SJCRH30 (cell line): ENCODE measurements around the gene NEURL3. TPM values are rescaled to one million over a fixed set of nuclear protein-coding genes. Genes with fewer than 3 reads are reported as not detected.

Source experiments
- DNase-seq, 2 experiments: peaks; one replicate each; pipeline ENCODE4 v3.0.0-alpha.2; 2015 to 2020
- H3K27ac ChIP-seq: fragments of 250-450 bp; sonication (Bioruptor Pico); 2 replicates; pipeline ENCODE4 v1.5.1; 2020; ENCODE audit warnings: mild to moderate bottlenecking, moderate library complexity
- H3K27me3 ChIP-seq: fragments of 250-450 bp; sonication (Bioruptor Pico); 2 replicates; pipeline ENCODE4 v1.5.1; 2020; ENCODE audit warnings: mild to moderate bottlenecking, moderate library complexity
- H3K36me3 ChIP-seq: fragments of 250-450 bp; sonication (Bioruptor Pico); 2 replicates; pipeline ENCODE4 v1.5.1; 2020; ENCODE audit warnings: mild to moderate bottlenecking, moderate library complexity
- H3K4me1 ChIP-seq: fragments of 250-450 bp; sonication (Bioruptor Pico); 2 replicates; pipeline ENCODE4 v1.5.1; 2020; ENCODE audit warnings: mild to moderate bottlenecking, moderate library complexity
- H3K4me3 ChIP-seq: fragments of 250-450 bp; sonication (Bioruptor Pico); 2 replicates; pipeline ENCODE4 v1.5.1; 2020; ENCODE audit warnings: mild to moderate bottlenecking, moderate library complexity
- H3K9me3 ChIP-seq: fragments of 250-450 bp; sonication (Bioruptor Pico); replicated peaks from 2 replicates; pipeline ENCODE4 v1.5.1; 2020; ENCODE audit warnings: mild to moderate bottlenecking, moderate library complexity
- total RNA-seq: library from RNA; depleted of rRNA; stranded (reverse); fragments of >200 nt; shearing (Covaris generic); gene quantifications from 2 replicates; pipeline ENCODE4 v1.2.3, GENCODE V29; 2014

The NEURL3 gene
- total RNA-seq, 1 experiment from 2014 or later = not detected

DNA sequence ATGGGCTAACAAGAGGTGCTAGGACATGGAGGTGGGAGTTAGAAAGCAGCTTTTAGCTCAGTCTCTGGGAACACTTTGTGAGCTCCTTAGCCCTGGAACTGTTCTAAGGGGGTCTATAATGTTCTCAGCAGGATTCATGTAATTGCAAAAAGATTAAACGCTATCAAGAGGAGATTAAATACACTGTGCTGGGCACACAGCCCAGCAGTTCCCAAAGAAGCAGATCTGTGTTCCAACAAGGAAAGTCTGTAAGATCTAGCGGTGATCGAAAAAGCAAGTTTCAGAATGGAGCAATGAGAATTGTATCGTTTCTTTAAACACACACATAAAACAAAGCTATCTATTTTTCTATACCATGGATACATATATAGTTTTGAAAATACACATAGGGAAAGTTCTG, 29.0 kb upstream of the NEURL3 start:
- Histone ChIP-seq H3K27ac (no peak overlapping the region), H3K27me3 (no peaks in the 10 kb centered on the region), H3K36me3 (no peaks in the 10 kb centered on the region), H3K9me3 (no peaks in the 10 kb centered on the region), H3K4me3 (no peak overlapping the region), H3K4me1 (peaks cover 44% of the 10 kb centered on the region)
- no peak for DNase-seq

DNA sequence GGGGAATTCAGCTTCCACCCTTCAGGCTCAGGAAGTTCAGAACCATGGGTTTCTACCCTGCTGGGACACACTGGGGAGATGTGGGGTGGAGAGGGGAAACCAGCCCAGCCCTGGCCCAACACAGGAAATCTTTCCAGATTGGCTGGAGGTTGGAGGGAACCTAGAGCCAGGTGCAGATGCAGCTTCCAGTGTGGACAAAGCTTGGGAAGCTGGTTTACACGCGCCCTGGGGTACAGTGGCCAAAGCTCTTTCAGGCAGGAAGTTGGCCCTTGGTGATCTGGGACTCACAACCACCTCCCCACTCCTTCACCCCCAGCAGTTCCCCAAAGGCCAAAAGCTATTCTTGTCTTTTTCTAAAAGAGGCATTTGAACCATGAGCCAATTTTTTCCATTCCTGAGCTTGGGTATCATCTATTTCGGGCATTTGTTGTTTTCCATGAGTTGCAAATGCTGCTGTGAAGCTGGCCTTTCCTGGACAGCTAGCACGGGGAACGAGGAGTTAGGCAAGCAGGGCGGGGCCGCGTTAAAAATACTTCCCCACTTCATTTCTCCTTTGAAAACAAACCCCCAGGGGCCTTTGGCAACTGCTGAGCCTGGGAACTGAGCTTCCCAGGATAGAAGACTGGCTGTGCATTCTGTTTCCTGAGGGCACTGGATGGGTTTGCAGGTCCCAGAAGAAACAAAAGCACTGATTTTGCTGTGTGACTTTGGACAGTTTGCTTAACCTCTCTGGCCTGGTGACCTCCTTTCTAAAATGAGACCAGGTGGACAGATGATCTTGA, 28.3 kb upstream of the NEURL3 start:
- no peaks in the 10 kb centered on the region for H3K36me3 ChIP-seq
- no peak overlapping the region for H3K27ac ChIP-seq
- H3K4me1 ChIP-seq = peaks cover 46% of the 10 kb centered on the region
- H3K9me3 ChIP-seq = no peaks in the 10 kb centered on the region
- peak; percentile 51 to 60 for DNase-seq
- H3K27me3 ChIP-seq = no peaks in the 10 kb centered on the region
- no peak overlapping the region for H3K4me3 ChIP-seq

DNA sequence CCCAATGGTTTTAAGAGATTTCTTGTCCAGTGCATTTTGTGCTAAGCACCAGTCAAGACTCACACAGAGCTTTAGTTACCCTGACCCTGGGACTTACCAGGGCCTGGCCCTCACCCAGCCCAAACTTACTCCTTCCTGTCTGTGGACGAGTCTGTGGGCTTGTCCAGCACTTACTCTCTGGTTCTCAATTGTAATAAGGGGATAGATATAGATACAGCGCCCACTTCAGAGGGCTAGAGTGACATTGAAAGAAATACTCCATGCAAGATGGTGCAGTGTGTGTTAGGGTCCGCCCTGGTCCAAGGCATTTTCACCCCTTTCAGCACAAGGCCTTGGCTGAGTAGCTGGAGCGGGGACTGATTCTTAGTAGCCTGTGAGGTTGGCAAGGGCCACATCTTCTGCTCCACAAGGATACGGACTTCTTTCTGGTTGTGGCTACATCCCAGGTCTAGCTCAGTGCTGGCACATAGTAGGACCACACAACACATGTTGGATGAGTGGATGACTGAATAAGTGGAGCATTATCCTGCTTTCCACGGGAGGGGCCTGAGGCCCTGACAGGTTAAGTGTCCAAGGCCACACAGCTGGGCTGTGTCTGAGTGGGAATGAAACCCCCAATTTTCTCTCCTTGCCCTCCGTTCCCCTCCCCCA, 27.6 kb upstream of the NEURL3 start:
- Histone ChIP-seq H3K27ac (no peak overlapping the region), H3K9me3 (no peaks in the 10 kb centered on the region), H3K4me1 (peaks cover 42% of the 10 kb centered on the region), H3K4me3 (no peak overlapping the region; the same call in 1 of the 2 replicates), H3K36me3 (no peaks in the 10 kb centered on the region), H3K27me3 (no peaks in the 10 kb centered on the region)
- peak in 1 of 2 experiments; percentile 2 for DNase-seq

DNA sequence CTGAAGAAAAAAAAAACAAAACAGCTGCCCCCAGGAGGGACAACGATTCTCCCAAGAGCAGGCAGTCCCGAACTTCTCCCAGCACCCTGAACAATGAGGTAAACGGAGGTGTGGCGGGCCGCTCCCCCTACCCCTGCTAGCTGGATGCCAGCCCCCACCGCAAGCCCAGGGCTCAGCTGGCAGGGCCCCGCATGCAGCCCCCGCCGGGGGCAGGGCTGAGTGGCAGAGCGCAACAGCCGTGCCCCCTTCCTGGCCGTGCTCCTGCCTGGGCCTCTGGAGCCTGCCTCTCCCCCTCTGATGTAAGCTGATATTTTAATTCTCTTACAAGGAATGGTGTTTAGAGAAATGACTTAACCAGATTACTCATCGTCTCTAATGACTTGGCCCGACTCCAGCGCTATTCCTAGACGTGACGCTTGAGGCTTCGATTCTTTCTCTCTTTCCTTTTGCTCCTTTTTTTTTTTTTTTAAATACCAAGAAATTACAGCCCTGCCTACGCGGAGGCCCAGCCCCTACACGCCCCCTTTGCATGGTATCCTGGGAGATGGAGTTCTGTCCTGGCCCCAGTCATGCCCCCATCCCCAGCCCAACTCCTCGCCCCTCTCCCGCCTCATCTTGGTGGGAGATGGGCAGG, 26.8 kb upstream of the NEURL3 start:
- peaks cover 42% of the 10 kb centered on the region for H3K4me1 ChIP-seq
- peak overlapping the region; percentile 41 for H3K4me3 ChIP-seq
- H3K27ac ChIP-seq = peak overlapping the region; percentile 29; the same call in 1 of the 2 replicates
- DNase-seq = peak; percentile 94 to 99
- no peaks in the 10 kb centered on the region for H3K27me3 ChIP-seq
- H3K36me3 ChIP-seq = no peaks in the 10 kb centered on the region
- no peaks in the 10 kb centered on the region for H3K9me3 ChIP-seq

DNA sequence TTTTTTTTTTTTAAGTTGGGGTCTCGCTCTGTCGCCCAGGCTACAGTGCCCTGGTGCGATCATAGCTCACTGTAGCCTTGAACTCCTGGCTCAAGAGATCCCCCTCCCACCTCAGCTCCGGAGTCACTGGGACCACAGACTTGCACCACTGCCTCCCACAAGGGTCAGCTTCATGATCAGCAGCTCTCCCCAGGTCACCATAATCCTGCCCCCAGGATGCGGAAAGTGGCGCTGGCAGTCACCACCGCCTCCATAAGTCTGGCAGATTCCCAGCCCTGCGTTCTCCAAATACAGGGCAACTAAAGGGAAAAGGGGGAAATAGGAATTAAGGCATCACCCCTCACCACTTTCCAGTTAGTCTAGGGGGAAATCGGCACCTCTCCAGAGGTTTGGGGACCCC, 26.2 kb upstream of the NEURL3 start:
- Histone ChIP-seq H3K27me3 (no peaks in the 10 kb centered on the region), H3K4me1 (peaks cover 42% of the 10 kb centered on the region), H3K36me3 (no peaks in the 10 kb centered on the region), H3K9me3 (no peaks in the 10 kb centered on the region), H3K27ac (peak overlapping the region; percentile 29; the same call in 1 of the 2 replicates), H3K4me3 (peak overlapping the region; percentile 41)
- DNase-seq = peak in 1 of 2 experiments; percentile 43

DNA sequence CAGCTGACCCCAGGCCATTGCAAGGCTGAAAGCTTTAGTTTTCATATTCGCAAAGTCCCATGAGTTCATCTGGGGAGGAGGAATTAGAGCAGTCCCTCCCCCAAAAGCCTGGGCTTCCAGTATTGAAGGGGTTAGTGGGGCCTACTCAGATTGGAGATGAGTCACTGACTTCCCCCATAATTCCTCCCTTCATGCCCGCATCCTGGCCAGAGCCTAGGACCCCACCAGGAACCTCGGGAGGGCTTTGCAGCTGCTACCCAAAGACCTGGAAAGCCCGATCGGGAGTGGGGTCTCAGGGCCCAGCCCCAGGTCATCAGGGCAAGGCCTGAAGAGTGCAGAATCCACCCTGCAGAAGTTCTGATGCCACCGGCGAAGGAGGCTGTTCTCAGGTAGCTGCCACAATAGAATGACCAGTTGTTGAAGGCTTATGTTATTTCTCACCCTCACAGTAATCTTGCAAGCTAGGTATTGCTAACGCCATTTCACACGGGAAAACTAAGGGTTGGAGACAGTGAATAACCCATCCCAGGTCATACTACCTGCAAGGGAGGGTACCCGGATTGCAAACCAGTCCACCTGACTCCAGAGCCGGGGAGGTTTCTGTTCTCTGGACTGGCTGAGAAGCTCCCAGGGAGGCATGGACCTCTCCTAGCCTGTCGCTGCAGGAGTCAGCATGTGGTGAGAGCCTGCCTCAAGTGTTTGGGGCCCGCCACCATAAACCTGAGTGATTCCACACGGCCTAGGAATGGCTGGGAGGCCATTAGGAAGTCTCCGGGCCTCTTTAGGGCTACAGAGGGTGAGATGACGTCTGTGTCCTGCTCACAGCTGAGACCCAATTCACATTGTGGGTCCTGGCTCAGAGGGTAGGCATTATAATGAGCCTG, 25.6 kb upstream of the NEURL3 start:
- DNase-seq = peak; percentile 37 to 59
- H3K27ac ChIP-seq = no peak overlapping the region
- H3K4me1 ChIP-seq = peaks cover 39% of the 10 kb centered on the region
- no peaks in the 10 kb centered on the region for H3K9me3 ChIP-seq
- H3K4me3 ChIP-seq = no peak overlapping the region
- no peaks in the 10 kb centered on the region for H3K27me3 ChIP-seq
- H3K36me3 ChIP-seq = no peaks in the 10 kb centered on the region

DNA sequence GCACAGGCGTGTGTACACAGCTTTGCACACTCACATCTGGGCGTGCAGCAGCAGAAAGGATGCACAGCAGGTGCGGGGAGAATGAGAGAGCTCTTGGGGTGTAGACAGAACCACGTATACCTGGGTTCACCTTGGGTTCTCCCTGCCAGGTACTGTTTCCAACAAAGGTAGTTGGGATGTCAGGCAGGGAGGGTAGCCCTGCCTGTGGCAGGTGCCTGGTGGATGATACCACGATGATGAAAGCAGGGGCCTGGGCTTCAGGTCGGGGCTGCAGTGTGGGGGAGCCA, 24.9 kb upstream of the NEURL3 start:
- no peak overlapping the region for H3K27ac ChIP-seq
- H3K36me3 ChIP-seq = no peaks in the 10 kb centered on the region
- H3K9me3 ChIP-seq = no peaks in the 10 kb centered on the region
- H3K4me3 ChIP-seq = no peak overlapping the region
- peaks cover 39% of the 10 kb centered on the region for H3K4me1 ChIP-seq
- no peak for DNase-seq
- 0 out of 2 replicates have a peak, but pooled peaks cover 3% of the 10 kb centered on the region for H3K27me3 ChIP-seq

DNA sequence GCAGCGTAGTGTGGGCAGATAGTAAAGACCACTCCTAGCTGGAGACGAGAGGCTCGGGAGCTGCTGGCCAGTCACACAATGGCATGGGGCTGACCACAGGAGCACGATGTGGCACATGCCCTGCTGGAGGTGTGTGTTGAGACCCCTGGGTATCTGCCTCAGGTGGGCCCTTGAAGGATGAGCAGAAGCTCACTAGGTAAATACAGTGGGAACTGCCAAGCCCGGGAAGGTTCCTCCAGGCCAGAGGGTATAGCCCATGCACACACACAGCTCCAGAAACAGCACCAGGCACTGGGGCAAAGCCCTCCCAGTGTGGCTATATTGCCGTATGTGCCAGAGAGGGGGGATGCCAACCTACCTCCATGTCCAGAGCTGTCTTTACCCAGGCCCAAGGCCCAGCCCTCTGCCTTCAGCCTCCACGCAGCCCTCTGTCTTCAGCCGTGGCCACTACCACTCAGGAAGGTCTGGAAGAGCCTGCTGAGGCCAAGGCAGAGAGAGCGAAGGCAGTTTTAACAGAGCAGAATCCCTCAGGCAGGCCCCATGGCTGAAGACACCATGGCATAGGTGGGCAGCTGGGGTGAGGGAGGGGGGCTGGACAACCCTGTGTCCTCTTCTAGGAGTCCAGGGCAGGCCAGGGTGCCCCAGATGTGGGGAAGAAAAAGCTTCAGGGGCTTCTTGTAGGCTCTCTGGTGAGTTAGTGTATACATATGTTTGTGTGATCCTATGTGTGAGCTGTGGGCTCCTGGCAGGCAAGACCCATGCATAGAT, 24.4 kb upstream of the NEURL3 start:
- Histone ChIP-seq H3K36me3 (no peaks in the 10 kb centered on the region), H3K27ac (no peak overlapping the region), H3K4me1 (peaks cover 38% of the 10 kb centered on the region), H3K27me3 (0 out of 2 replicates have a peak, but pooled peaks cover 4% of the 10 kb centered on the region), H3K9me3 (no peaks in the 10 kb centered on the region), H3K4me3 (no peak overlapping the region)
- no peak for DNase-seq

DNA sequence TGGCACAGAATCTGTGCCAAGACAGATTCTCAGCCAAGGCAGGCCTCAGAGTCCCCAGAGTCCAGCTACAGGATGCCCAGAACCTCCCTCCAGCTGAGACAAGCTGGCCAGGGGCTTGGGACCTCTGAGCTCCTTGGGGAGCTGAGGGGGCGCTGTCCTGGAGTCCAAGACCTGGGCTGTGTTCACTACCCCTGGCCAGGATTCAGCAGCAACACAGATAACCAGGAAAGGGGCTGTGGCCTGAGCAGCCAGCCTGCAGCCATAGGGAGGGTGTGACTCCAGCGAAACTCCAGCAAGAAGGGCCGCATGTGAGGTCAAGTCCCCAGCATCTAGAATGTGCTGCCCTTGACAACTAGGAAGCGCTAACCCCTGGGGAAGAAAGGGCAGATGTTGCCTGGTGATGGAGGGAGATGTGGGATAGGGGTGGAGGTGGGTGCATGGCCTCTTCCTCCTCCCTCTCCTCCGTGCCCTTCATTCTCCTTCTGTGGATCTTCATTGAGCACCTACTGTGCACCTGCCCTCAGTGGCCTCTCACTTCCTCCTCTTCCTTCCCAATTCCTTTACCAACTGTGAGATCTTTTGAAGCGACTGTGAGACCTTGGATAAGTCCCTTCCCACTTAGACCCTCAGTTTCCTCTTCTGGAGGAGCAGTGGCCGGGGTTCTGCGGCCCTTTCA, 23.7 kb upstream of the NEURL3 start:
- peak in 1 of 2 experiments; percentile 1 for DNase-seq
- Histone ChIP-seq H3K27ac (no peak overlapping the region), H3K36me3 (no peaks in the 10 kb centered on the region), H3K4me3 (no peak overlapping the region), H3K9me3 (no peaks in the 10 kb centered on the region), H3K4me1 (peaks cover 33% of the 10 kb centered on the region), H3K27me3 (peaks cover 9% of the 10 kb centered on the region; the same call in 1 of the 2 replicates)

DNA sequence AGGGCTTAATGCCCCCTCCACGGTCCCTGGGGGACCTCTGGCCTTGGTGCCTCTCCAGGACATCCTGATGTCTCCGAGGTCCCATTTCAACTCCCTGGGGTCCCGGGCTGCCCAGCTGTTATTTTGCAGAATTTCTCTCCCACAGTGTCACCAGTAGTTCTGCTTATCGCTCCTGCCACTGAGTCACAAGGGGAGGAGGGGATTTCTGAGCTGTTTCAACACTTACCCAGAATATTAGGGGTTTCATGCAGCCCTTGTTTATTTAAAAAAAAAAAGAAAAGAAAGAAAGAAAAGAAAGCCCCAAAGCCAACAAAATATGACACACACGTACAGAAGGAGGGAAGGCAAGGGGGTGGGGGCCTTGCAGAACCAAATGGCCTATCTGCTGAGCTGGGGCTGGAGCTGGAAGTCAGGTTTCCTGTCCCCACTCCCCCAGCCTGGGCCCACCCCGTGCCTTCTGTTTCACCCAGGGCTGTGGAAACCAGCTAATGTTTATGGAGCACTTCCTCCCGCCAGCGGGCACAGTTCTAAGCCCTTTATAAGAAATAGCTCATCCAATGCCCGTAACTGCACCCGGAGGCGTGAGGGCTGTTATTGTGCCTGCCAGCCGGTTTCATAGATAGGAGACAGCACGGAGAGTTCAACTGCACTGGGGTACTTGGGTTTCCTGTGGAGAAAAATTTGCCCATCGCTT, 23.0 kb upstream of the NEURL3 start:
- peaks cover 26% of the 10 kb centered on the region for H3K4me1 ChIP-seq
- peak overlapping the region; percentile 30; the same call in 1 of the 2 replicates for H3K4me3 ChIP-seq
- H3K27ac ChIP-seq = no peak overlapping the region
- peak; percentile 15 to 32 for DNase-seq
- H3K9me3 ChIP-seq = no peaks in the 10 kb centered on the region
- H3K36me3 ChIP-seq = no peaks in the 10 kb centered on the region
- peaks cover 9% of the 10 kb centered on the region; the same call in 1 of the 2 replicates for H3K27me3 ChIP-seq

DNA sequence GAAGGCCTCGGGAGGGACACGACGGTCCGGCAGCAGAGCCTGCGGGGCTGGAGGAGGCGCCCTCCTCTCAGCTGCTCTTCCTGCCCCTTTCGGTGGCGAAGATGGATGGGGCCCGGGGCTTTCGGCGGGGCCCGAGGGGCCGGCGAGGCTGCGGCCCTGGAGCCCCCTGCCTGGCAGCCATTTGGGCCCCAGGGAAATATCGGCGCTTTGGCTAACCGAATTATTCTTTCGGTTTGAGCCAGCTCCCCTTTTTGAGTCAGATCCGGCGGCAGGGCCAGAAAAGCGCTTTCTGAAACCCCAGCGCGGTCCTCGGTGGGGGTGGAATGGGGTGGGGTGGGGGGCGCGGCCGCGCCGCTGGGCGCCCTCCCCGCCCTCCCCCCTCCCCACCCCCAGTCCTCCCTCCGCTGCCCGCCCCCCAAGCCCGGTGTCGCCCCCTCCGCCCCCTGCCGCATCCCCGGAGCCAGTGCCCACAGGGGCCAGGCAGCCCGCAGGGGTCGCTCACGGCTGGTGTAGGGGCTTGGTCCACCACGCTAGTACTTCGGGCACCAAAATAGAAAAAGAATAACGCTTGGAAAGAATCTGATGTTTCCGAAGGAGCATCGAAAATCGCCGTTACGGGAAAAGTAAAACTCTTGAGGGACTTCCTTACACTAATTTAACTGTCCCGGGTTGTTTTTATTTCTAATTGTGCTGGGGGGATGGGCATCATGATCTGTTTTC, 22.3 kb upstream of the NEURL3 start:
- peaks cover 9% of the 10 kb centered on the region; the same call in 1 of the 2 replicates for H3K27me3 ChIP-seq
- no peaks in the 10 kb centered on the region for H3K9me3 ChIP-seq
- peak overlapping the region; percentile 45 for H3K4me3 ChIP-seq
- H3K36me3 ChIP-seq = no peaks in the 10 kb centered on the region
- H3K4me1 ChIP-seq = peaks cover 23% of the 10 kb centered on the region
- H3K27ac ChIP-seq = no peak overlapping the region
- peak in 1 of 2 experiments; percentile 6 for DNase-seq

DNA sequence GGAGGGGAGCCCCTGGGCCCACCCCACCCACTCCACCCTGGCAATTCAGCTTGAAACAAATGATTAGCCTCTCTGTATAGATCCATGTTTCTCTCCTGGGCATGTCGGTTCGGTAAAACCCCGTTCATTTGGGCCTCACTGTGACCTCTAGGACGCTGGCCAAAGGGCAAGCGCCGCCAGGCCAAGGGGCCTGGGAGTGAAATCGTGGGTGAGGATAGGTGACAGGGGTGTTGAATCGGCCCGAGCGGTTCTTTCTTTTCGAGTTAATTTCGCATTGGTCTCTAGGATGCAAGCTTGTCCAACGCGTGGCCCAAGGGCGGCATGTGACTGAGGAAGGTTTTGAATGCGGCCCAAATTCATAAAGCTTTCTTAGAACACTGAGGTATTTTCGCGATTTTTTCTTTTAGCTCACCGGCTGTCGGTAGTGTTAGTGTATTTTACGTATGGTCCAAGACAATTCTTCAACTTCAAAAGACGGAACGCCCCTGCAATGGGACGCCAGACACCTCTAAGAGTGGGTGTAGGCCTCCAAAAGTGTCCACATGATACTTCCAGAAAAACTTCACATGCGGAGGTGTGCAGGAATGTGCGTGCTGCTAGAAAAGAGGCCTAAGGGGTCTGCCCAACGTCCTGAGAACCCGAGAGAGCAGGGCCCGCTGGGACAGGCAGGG, 21.6 kb upstream of the NEURL3 start:
- Histone ChIP-seq H3K36me3 (no peaks in the 10 kb centered on the region), H3K4me1 (peaks cover 21% of the 10 kb centered on the region), H3K27me3 (peaks cover 9% of the 10 kb centered on the region; the same call in 1 of the 2 replicates), H3K27ac (no peak overlapping the region), H3K4me3 (peak overlapping the region; percentile 45), H3K9me3 (no peaks in the 10 kb centered on the region)
- DNase-seq = peak in 1 of 2 experiments; percentile 3
